ENCODE results near the gene NCBP3.
A peak's percentile ranks its signal among the peaks of the same experiment; 100 is the strongest.

The NCBP3 gene

DNA sequence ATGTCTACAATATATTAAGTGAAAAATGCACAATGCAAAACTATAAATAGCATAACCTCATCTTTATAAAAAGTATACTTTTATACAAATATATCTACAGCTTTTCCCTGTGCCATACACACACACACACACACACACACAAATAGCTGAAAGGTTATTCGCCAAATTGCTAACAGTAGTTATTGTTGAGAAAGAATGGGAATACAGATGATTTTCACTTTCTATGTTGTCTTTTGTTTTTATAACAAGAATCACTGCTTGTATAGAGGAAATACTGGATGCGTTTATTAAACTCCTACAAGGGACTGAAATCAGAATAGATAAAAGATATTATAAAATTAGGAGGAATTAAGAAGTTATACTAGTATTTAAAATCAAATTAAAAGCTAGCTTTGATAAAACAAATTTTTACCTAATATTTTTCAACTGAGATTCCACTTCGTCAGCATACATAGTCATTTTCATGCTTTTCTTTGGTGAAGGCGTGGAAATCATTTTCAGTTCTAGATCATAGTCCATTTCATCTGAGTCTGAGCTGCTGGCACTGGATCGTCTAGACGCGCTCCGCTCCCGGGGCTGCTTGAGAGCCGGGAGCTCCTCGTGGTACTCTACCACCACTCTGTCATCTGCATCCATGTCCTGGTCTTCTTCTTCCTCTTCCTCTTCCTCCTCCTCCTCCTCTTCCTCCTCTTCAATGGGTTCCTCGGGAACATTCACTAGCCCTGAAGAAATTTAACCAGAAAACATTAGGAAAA, 28.0 kb downstream of the NCBP3 start:
- in situ Hi-C loops (cut with MboI; ENCODE audit: low pct_unique_long_range_greater_than_20kb, low sequenced_read_pairs), result no loop called here
- DNase-seq, result no peak

DNA sequence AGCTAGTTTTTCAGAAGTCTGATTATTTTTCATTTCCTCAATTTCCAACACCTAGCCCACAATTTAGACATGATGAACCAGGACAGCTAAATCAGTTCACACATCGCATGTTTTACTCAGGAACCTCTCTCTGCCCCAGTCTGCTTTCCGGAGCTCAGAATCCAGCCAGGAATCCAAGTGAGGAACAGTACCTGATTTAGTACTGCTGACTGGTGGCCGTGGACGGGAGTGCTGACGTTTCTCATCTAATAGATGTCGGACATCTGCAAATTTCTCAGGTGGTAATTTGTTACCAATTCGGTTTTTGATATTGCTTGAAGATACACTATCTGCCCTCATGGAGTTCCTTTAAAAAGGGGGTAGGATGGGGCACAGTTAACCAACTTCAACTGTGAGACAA, 30.1 kb downstream of the NCBP3 start:
- in situ Hi-C loops (cut with MboI; ENCODE audit: low pct_unique_long_range_greater_than_20kb, low sequenced_read_pairs), result no loop called here
- no peak for DNase-seq

DNA sequence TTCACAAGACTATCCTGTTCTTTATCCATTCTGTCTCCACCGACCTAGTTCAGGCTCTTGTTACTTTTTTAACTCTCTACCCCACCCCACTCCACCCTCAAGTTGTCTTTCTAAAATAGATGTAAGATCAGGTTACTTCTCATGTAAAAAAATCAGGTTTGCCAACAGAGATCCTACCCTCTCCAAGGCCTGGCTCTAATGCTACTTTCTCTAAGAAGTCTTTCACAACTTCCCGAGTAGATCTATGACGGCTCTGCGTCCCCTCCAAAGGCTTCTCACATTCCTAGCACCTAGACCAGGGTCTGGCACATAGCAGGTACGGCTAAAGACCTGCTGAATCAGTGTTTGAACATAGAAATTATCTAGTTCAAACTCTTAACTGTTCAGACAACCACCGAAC, 30.9 kb downstream of the NCBP3 start:
- no peak for DNase-seq
- in situ Hi-C loops (cut with MboI; ENCODE audit: low pct_unique_long_range_greater_than_20kb, low sequenced_read_pairs), result no loop called here

- in situ Hi-C loops (cut with MboI; ENCODE audit: low pct_unique_long_range_greater_than_20kb, low sequenced_read_pairs), result no loop called here
- no peak for DNase-seq
Observed at GRCh38 chr17:3814361-3814760, 31.7 kb downstream of the NCBP3 start.

DNA sequence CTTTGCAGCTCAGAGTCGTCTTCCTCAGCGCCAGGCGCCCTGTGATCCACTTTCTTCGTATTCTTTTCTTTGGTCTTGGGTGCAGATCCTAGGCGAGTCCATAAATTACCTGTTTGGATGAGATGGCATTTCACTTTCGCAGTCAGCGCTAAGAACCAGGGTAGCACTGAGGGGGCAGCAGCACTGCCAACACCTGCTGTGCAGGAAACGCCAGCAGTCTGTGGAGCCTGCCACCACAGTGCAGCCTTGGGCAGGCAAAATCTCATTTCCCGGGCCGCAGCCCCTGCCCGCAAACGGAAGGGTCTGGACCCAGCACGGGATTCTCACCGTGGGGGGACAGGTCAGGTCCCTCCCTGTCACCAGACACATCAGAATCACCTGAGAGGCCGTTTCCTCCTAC, 32.9 kb downstream of the NCBP3 start:
- DNase-seq, result no peak
- in situ Hi-C loops (cut with MboI; ENCODE audit: low pct_unique_long_range_greater_than_20kb, low sequenced_read_pairs), result no loop called here

- in situ Hi-C loops (cut with MboI; ENCODE audit: low pct_unique_long_range_greater_than_20kb, low sequenced_read_pairs), result no loop called here
Observed at GRCh38 chr17:3812771-3813170, 33.3 kb downstream of the NCBP3 start.

DNA sequence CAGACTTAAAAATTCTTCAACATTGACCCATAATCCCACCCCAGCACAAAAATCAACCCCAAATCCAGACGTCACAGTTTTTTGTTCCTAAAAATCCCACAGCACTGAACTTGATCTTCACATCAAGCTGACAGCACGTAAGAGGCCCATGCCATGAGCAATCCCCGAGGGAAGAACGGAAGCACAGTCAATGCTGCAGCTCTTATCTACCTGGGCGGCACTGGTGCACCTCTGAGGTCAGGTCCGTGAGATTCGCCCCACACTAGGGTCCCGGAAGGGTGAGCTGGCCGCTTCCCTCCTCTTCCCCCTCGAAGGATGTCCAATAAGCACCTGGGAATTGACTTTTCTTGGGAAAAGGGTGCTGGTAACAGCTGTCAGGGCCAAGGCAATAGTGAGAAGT, 33.8 kb downstream of the NCBP3 start:
- DNase-seq, result no peak
- in situ Hi-C loops (cut with MboI; ENCODE audit: low pct_unique_long_range_greater_than_20kb, low sequenced_read_pairs), result no loop called here

More at GRCh38 chr17:3812771-3813170, 33.3 kb downstream of the NCBP3 start:
- no peak for DNase-seq

- in situ Hi-C loops (cut with MboI; ENCODE audit: low pct_unique_long_range_greater_than_20kb, low sequenced_read_pairs), result no loop called here
- DNase-seq, result no peak
Observed at GRCh38 chr17:3810019-3810418, 36.0 kb downstream of the NCBP3 start.

DNA sequence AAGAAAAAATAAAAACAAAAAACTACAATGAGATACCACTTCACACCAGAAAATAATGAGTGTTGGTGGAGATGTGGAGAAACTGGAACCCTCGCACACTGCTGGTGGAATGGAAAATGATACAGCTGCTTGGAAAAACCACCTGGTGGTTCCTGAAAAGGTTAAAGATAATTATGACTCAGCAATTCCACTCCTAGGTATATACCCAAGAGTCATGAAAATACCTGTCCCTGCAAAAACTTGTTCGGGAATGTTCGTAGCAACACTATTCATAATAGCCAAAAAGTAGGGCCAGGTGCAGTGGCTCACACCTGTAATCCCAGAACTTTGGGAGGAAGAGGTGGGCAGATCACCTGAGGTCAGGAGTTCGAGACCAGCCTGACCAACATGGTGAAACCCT, 36.9 kb downstream of the NCBP3 start:
- no peak for DNase-seq
- in situ Hi-C loops (cut with MboI; ENCODE audit: low pct_unique_long_range_greater_than_20kb, low sequenced_read_pairs), result no loop called here

DNA sequence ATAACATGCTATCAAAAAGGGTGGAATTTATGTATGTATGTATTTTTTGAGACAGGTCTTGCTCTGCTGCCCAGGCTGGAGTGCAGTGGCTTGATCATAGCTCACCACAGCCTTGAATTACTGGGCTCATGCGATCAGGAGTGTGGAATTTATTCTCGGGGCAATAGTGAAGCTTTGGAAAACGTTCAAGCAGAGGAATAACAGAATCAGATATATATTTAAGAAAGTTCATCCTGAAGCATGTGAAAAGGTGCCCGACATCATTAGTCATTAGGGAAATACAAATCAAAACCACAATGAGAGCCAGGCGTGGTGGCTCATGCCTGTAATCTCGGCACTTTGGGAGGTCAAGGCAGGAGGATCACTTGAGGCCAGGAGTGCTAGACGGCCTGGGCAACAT, 37.3 kb downstream of the NCBP3 start:
- no peak for DNase-seq
- in situ Hi-C loops (cut with MboI; ENCODE audit: low pct_unique_long_range_greater_than_20kb, low sequenced_read_pairs), result no loop called here

DNA sequence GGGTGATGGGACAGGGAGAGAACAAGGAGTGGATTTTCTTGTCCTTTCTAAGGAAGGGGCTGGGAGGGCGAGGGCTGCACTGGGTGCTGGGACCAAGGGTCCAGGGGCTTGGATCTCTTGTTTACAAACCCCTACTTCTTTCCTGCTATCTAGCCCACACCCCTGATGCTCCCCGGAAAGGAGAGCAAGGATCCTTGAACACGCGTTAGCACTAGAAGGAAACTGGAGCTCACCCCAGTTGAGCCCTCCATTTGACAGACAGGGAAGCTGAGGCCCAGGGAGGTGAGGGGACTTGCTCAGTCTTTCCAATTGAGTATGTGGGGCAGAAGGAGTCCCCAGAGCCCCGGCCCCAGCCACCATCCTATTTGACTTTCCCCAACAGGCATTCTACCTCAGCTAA, 40.5 kb downstream of the NCBP3 start:
- no peak for DNase-seq
- in situ Hi-C loops (cut with MboI; ENCODE audit: low pct_unique_long_range_greater_than_20kb, low sequenced_read_pairs), result no loop called here

- no peak for DNase-seq
- in situ Hi-C loops (cut with MboI; ENCODE audit: low pct_unique_long_range_greater_than_20kb, low sequenced_read_pairs), result no loop called here
Observed at GRCh38 chr17:3804503-3804931, 41.5 kb downstream of the NCBP3 start.

- DNase-seq, result no peak
- in situ Hi-C loops (cut with MboI; ENCODE audit: low pct_unique_long_range_greater_than_20kb, low sequenced_read_pairs), result no loop called here
Observed at GRCh38 chr17:3803308-3803640, 42.8 kb downstream of the NCBP3 start.

- no peak for DNase-seq
- in situ Hi-C loops (cut with MboI; ENCODE audit: low pct_unique_long_range_greater_than_20kb, low sequenced_read_pairs), result no loop called here
Observed at GRCh38 chr17:3802461-3803307, 43.4 kb downstream of the NCBP3 start.

- DNase-seq, result no peak
- in situ Hi-C loops (cut with MboI; ENCODE audit: low pct_unique_long_range_greater_than_20kb, low sequenced_read_pairs), result no loop called here
Observed at GRCh38 chr17:3801792-3802191, 44.3 kb downstream of the NCBP3 start.

GRCh38 chr17:3801347-3801746, 44.7 kb downstream of the NCBP3 start:
- DNase-seq, result no peak
- in situ Hi-C loops (cut with MboI; ENCODE audit: low pct_unique_long_range_greater_than_20kb, low sequenced_read_pairs), result no loop called here

DNA sequence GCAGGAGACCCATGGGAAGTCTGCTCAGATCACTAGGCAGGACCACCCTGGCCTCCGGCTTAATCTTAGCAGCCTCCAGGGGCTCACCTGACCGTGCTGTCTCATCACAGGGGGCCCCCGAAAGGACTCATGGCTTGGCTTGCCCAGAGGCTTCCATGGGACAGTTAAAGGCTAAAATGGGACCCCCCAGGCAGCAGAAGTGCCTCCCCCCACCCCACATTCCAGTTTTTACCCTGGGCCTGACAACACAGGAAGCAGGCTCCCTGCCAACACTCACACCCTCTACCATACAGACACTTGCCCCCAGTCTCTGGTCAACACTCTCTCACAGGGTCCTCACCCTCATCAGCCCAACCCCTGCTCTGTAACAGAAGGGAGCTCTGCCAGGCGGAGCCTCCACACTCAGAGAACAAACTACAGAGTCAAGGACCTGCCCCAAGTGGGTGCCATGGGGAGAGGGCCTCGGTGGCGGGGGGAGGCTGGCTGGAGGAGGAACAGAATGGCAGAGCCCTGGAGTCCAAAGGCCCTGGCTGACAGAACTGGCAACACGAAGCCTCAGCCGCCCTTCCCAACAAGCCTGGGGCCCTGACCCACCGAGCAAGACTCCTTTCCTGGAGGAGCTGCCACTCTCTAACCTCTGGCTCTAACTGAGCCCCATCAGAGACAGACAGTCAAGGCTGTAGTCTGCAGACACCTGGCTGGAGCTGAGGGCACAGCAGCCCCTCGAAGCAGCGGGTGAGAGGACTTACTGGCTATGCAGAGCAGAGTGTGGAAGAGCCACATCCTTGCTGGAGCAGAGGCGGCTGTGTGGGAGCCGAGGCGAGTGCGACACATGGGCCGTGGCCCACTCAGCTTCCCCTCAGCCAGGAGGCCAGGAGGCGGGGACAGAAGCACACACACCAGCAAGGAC, 45.4 kb downstream of the NCBP3 start, which contains the start of gene ITGAE:
Gene ITGAE (minus strand): TSS at position 827 of the 910 bp plus-strand sequence. CDS start 44 bp downstream, at position 783.
- no peak for DNase-seq
- in situ Hi-C loops (cut with MboI; ENCODE audit: low pct_unique_long_range_greater_than_20kb, low sequenced_read_pairs), result no loop called here

DNA sequence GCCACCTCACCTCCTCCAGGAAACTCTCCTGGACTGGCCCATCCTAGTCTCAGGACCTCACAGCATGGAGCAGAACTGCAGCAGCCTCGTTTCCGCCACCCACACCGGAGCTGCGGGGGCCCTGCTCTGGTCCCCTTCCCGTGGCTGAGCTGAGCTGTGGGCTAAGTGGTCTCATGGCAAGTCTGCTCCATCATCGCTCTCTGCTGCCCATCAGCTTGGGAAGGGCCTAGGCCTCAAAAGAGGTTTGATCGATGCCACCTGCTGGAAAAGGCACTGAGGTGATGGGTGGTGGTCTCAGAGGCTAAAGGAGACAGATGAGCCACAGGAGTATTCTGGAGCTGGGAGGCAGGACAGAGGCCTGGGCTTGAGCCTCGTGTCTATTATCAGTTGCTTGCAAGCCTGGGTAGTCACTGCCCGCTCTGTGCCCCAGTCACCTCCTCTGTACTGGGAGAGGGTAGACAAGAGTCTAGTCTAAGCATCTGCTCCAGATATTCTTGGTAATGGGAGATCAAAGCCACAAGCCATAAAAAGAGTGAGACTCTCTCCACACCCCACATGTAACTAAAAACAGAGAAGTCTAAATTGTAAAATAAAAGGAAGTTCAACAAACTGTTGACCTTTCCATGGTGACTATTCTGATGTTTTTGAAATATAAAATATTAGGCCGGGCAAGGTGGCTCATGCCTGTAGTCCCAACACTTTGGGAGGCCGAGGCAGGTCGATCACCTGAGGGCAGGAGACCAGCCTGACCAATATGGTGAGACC, 46.7 kb downstream of the NCBP3 start:
- in situ Hi-C loops (cut with MboI; ENCODE audit: low pct_unique_long_range_greater_than_20kb, low sequenced_read_pairs), result no loop called here
- peak; percentile 27 for DNase-seq

Data from KBM-7 (cell line).